PFSK-1 (cell line): ENCODE measurements around the gene SENP1.

Experiments used
- POLR2AphosphoS5 ChIP-seq: IDR thresholded peaks from 2 replicates; pipeline ENCODE4 v1.6.1; 2012; ENCODE audit warnings: low read depth, mild to moderate bottlenecking, control low read depth, low read length, moderate library complexity
- TAF1 ChIP-seq: IDR thresholded peaks from 2 replicates; pipeline ENCODE4 v1.6.1; 2012; ENCODE audit warnings: low read length, control low read depth, borderline replicate concordance; ENCODE audit not compliant: insufficient read depth

GRCh38 chr12:48053122-48053521 is 52.8 kb downstream of the SENP1 start:
- TF ChIP-seq POLR2AphosphoS5 (no peak), TAF1 (no peak)
